ENCODE measurements around the gene EWSR1.

Gene EWSR1

DNA sequence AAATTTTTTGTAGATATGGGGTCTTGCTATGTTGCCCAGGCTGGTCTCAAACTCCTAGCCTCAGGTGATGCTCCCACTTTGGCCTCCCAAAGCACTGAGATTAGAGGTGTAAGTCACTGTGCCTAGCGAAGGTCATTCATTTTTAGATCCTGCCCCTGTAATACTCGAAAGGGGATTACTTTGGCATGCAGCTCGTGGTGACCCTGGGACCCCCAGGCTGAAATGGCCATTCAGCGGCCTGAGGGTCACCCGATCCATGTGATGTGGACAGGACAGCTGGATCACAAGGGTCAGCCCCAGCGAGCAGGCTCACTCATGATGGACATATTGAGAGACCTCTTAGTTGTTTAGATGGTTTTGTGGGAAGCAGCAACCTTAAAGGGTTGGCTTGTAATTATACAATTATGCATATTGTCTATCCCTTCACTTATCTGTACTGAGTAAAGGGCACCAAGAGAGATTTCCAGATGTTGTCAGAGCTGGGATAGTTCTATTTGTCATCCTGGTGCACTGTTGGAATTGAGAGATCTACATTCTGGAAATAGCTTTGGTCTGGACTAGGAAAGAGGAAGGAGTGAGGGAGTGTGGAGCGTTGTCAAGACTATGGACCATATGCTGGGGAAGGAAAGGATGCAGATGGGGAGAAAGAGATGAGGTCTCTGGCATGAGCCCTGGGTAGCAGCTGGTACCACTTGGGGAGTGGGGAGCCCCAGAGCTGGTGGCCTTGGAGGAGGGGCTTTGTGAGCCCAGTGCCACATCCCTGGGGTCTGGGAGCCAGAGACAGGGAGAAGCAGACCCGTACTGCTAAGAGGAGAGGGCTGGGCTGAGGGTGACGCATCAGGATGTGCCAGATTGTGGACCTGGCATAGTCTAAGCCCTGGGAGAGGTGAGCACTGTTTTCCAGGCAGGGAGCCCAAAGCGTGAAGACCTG, 15.8 kb upstream of the EWSR1 start:
- Histone ChIP-seq H3K4me3 (ENCODE audit: low read depth in 1 of 2, low read length in 2 of 2) (no peak overlapping the region), H3K27ac (ENCODE audit: low read depth, low read length) (no peak overlapping the region), H3K27me3 (ENCODE audit: control insufficient read depth in 1 of 2, insufficient read depth in 2 of 2, low read length in 2 of 2) (no peaks in the 10 kb centered on the region), H3K4me1 (ENCODE audit: control insufficient read depth in 1 of 2, insufficient read depth in 2 of 2, low read length in 2 of 2) (no peaks in the 10 kb centered on the region), H3K9me3 (ENCODE audit: control insufficient read depth in 1 of 2, low read length in 2 of 2) (no peaks in the 10 kb centered on the region), H3K36me3 (ENCODE audit: control insufficient read depth in 1 of 2, insufficient read depth in 2 of 2, low read length in 2 of 2) (no peaks in the 10 kb centered on the region), H3K9ac (ENCODE audit: low read depth in 1 of 2, low read length in 2 of 2) (no peak overlapping the region)

DNA sequence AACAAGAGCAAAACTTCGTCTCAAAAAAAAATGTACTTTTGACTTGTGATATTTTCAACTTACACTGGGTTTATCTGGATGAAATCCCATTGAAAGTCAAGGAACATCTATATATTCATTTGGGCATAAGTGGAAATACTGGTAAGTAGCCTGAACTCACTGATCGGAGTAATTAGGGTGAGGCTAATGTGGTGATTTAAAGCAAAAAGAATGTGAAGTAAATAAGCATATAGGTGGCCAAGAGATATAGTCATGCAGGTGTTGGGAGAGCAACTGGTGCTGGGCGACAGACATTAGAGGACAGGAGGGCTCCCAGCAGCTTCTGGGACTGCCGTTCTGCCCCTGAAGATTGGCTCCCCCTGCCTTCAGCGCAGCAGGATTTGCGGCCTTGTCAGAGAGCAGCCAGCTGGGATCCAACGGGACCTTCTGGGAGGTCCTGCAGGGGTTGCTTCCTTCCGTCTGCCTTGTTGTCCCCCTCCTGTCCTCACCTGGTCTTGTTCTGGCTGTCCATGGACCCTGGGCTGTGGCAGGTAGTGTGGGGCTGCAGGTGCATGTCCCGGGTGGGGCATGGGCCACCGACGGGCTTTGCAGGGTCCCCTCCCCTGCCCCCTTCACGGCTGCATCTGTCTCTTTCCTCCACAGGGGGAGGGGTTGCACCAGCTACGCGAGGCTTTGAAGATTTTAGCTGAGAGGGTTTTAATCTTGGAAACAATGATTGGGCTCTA, 14.3 kb upstream of the EWSR1 start:
- Histone ChIP-seq H3K4me3 (ENCODE audit: low read depth in 1 of 2, low read length in 2 of 2) (no peak overlapping the region), H3K4me1 (ENCODE audit: control insufficient read depth in 1 of 2, insufficient read depth in 2 of 2, low read length in 2 of 2) (no peaks in the 10 kb centered on the region), H3K27me3 (ENCODE audit: control insufficient read depth in 1 of 2, insufficient read depth in 2 of 2, low read length in 2 of 2) (no peaks in the 10 kb centered on the region), H3K36me3 (ENCODE audit: control insufficient read depth in 1 of 2, insufficient read depth in 2 of 2, low read length in 2 of 2) (peaks cover 0 to 3% of the 10 kb centered on the region in 2 donors), H3K9me3 (ENCODE audit: control insufficient read depth in 1 of 2, low read length in 2 of 2) (no peaks in the 10 kb centered on the region), H3K27ac (ENCODE audit: low read depth, low read length) (no peak overlapping the region), H3K9ac (ENCODE audit: low read depth in 1 of 2, low read length in 2 of 2) (no peak overlapping the region)

DNA sequence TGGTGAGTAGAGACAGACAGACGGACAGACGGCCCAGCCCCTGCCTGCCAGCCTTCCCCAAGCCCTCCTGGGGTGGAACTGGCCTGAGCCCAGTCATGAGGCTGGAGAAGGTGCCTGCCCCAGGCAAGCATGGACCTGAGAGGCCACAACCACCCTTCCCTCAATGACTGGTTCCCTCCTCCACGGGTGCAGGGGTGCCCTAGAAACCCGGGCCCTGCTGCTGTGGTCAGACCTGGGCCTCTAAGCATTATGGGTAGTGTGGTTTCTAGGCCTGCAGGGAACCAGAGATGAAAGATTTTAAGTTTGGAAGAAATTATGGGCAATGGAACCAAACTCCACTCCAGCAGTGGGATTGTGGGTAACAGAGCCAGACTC, 13.8 kb upstream of the EWSR1 start:
- H3K4me1 ChIP-seq (ENCODE audit: control insufficient read depth in 1 of 2, insufficient read depth in 2 of 2, low read length in 2 of 2) = no peaks in the 10 kb centered on the region
- no peak overlapping the region for H3K9ac ChIP-seq (ENCODE audit: low read depth in 1 of 2, low read length in 2 of 2)
- H3K36me3 ChIP-seq (ENCODE audit: control insufficient read depth in 1 of 2, insufficient read depth in 2 of 2, low read length in 2 of 2) = peaks cover 0 to 3% of the 10 kb centered on the region in 2 donors

DNA sequence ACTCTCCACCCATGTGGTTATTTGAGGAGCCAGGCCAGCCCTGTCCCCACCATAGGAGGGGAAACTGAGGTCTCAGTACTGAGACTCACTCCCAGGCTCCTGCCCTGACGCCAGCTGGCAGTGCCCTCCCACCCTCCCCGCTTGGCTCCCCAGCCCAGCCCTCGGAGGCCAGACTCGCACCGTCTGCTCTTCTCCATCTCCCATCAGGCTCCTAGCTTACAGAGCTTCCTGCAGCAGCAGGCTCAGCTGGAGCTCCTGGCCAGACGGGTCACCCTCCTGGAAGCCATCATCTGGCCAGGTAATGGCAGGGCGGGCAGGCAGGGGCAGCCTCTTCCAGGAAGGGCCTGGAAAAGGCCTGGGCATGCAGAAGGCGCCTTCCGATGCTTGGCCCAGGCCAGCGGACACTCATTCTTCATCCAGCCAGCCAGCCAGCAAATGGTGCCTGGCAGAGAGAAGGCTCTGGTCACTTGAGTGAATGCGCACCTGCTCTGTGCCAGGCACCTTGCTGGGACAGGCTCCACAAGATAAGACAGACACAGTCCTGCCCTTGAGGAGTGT, 12.9 kb upstream of the EWSR1 start:
- Histone ChIP-seq H3K27ac (ENCODE audit: low read depth, low read length) (no peak overlapping the region), H3K9me3 (ENCODE audit: control insufficient read depth in 1 of 2, low read length in 2 of 2) (no peaks in the 10 kb centered on the region), H3K27me3 (ENCODE audit: control insufficient read depth in 1 of 2, insufficient read depth in 2 of 2, low read length in 2 of 2) (no peaks in the 10 kb centered on the region), H3K4me3 (ENCODE audit: low read depth in 1 of 2, low read length in 2 of 2) (no peak overlapping the region), H3K9ac (ENCODE audit: low read depth in 1 of 2, low read length in 2 of 2) (no peak overlapping the region), H3K36me3 (ENCODE audit: control insufficient read depth in 1 of 2, insufficient read depth in 2 of 2, low read length in 2 of 2) (peaks cover 0 to 6% of the 10 kb centered on the region in 2 donors), H3K4me1 (ENCODE audit: control insufficient read depth in 1 of 2, insufficient read depth in 2 of 2, low read length in 2 of 2) (no peaks in the 10 kb centered on the region)

More for the DNA sequence above, 13.8 kb upstream of the EWSR1 start:
- H3K9me3 ChIP-seq (ENCODE audit: control insufficient read depth in 1 of 2, low read length in 2 of 2) = no peaks in the 10 kb centered on the region
- H3K27me3 ChIP-seq (ENCODE audit: control insufficient read depth in 1 of 2, insufficient read depth in 2 of 2, low read length in 2 of 2) = no peaks in the 10 kb centered on the region
- H3K4me3 ChIP-seq (ENCODE audit: low read depth in 1 of 2, low read length in 2 of 2) = no peak overlapping the region
- no peak overlapping the region for H3K27ac ChIP-seq (ENCODE audit: low read depth, low read length)

DNA sequence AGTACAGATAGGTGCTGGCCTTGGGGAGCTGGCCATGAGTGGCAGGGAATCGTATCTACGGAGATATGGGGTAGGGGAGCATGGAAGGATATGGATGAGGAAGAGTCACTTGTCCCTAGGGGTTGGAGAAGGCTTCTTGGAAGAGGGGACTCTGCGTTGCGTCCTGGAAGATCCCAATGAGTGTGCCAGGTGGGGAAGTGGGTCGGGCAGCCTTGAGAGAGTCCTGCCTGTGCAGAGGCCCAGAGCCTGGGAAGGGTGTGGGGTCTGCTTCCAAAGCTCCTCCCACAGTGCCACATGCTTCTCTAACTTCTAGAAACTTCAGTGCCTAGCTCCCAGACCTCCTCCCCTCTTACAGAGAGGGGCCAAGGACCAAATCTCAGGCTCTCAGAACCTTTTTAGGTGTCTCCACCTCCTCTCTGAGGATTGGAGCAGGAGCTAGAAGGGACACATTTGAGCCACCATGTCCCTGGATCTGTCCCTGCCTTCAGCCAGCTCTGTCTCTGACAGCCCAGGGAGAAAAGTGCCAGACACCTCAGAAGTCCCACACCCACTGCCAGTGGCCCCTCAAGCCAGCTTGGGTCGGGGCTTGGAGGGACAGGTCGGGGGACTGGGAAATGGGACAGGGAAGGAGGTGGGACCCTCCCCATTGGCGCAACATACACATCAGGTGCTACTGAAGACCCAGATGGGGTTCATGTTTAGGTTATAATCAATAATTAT, 11.3 kb upstream of the EWSR1 start:
- H3K27ac ChIP-seq (ENCODE audit: low read depth, low read length) = no peak overlapping the region
- no peaks in the 10 kb centered on the region for H3K4me1 ChIP-seq (ENCODE audit: control insufficient read depth in 1 of 2, insufficient read depth in 2 of 2, low read length in 2 of 2)
- peaks cover 0 to 6% of the 10 kb centered on the region in 2 donors for H3K36me3 ChIP-seq (ENCODE audit: control insufficient read depth in 1 of 2, insufficient read depth in 2 of 2, low read length in 2 of 2)
- no peaks in the 10 kb centered on the region for H3K27me3 ChIP-seq (ENCODE audit: control insufficient read depth in 1 of 2, insufficient read depth in 2 of 2, low read length in 2 of 2)
- no peak overlapping the region for H3K9ac ChIP-seq (ENCODE audit: low read depth in 1 of 2, low read length in 2 of 2)
- H3K9me3 ChIP-seq (ENCODE audit: control insufficient read depth in 1 of 2, low read length in 2 of 2) = no peaks in the 10 kb centered on the region
- no peak overlapping the region for H3K4me3 ChIP-seq (ENCODE audit: low read depth in 1 of 2, low read length in 2 of 2)

DNA sequence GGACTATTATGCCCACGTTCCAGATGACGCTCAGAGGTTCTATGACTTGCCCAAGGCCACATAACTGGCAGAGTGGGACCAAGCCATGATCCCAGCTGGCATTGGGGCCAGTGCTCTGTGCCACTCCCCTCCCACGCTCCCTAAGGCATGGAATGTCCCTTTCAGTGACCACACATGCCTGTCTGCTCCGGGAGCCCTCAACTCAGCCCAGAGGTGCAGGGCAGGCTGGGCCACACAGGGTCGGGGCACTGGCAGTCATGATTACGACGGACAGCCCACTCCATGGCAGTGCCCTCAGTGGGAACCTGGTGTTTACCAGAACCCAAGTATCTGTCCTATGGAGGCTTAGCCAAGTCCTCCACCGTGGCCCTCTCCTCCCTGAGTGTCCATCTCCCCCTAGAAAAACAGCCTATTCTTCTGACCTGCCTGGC, 10.3 kb upstream of the EWSR1 start:
- H3K27ac ChIP-seq (ENCODE audit: low read depth, low read length) = no peak overlapping the region
- no peaks in the 10 kb centered on the region for H3K27me3 ChIP-seq (ENCODE audit: control insufficient read depth in 1 of 2, insufficient read depth in 2 of 2, low read length in 2 of 2)
- H3K9ac ChIP-seq (ENCODE audit: low read depth in 1 of 2, low read length in 2 of 2) = no peak overlapping the region
- no peak overlapping the region for H3K4me3 ChIP-seq (ENCODE audit: low read depth in 1 of 2, low read length in 2 of 2)
- no peaks in the 10 kb centered on the region for H3K4me1 ChIP-seq (ENCODE audit: control insufficient read depth in 1 of 2, insufficient read depth in 2 of 2, low read length in 2 of 2)
- peaks cover 0 to 6% of the 10 kb centered on the region in 2 donors for H3K36me3 ChIP-seq (ENCODE audit: control insufficient read depth in 1 of 2, insufficient read depth in 2 of 2, low read length in 2 of 2)
- no peaks in the 10 kb centered on the region for H3K9me3 ChIP-seq (ENCODE audit: control insufficient read depth in 1 of 2, low read length in 2 of 2)

DNA sequence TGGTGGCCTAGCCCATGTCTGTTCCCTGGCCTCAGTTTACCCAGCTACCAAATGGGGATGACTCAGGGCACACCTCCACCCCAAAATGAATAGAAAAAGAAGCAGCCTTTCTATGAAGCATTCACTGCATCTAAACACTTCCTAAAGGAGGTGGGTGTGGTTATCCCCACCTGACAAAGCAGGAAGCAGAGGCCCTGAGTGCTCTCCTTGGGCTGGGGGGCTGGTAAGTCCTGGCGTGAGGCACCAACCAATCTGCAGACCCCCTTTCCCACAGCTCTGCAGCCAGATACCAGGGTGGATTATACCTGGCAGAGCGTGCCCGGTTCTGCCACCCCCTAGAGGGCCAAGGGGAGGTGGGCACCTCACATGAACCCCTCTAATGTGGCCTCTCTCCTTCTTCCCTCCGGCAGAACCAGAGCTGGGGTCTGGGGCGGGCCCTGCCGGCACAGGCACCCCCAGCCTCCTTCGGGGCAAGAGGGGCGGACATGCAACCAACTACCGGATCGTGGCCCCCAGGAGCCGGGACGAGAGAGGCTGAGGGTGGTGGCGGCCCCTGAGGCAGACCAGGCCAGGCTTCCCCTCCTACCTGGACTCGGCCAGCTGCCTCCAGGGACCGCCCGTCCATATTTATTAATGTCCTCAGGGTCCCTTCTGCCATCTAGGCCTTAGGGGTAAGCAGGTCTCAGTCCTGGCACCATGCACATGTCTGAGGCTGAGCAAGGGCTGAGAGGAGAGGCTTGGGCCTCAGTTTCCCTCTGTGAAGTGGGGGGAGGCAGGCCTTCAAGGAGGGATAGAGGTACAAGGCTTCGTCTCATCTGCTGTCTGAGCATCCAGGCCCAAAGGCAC, 9.4 kb upstream of the EWSR1 start:
- no peaks in the 10 kb centered on the region for H3K9me3 ChIP-seq (ENCODE audit: control insufficient read depth in 1 of 2, low read length in 2 of 2)
- no peak overlapping the region for H3K4me3 ChIP-seq (ENCODE audit: low read depth in 1 of 2, low read length in 2 of 2)
- no peak overlapping the region for H3K9ac ChIP-seq (ENCODE audit: low read depth in 1 of 2, low read length in 2 of 2)
- no peaks in the 10 kb centered on the region for H3K4me1 ChIP-seq (ENCODE audit: control insufficient read depth in 1 of 2, insufficient read depth in 2 of 2, low read length in 2 of 2)
- no peaks in the 10 kb centered on the region for H3K27me3 ChIP-seq (ENCODE audit: control insufficient read depth in 1 of 2, insufficient read depth in 2 of 2, low read length in 2 of 2)
- no peak overlapping the region for H3K27ac ChIP-seq (ENCODE audit: low read depth, low read length)
- peaks cover 0 to 7% of the 10 kb centered on the region in 2 donors for H3K36me3 ChIP-seq (ENCODE audit: control insufficient read depth in 1 of 2, insufficient read depth in 2 of 2, low read length in 2 of 2)

DNA sequence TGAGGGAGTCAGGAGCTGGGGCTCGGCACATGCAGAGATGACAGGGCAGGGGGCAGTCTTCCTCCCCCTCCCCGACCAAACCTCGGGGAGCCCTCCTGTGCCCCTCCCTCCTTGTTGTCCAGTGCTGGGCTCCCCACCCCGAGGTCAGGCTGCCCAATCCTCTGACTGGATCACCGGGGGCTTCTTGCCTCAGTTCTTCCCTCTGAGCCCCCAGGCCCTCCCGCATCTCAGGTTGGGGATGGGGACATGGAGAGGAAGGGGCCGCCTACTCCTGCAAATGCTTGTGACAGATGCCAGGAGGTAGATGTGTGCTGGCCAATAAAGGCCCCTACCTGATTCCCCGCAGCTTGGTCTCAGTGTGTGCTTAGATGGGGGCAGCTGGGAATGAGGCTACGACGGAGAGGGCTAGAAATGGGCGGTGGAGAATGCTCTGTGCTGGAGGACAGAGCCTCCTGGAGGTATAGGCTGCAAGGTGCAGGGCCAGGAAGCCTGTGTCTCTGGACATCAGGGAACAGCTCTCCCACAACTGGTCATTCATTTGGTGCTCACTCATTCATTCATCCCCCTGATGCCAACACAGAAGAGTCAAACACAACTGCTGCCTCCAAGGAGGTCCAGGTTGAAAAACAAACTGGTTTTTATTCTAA, 8.7 kb upstream of the EWSR1 start:
- H3K4me1 ChIP-seq (ENCODE audit: control insufficient read depth in 1 of 2, insufficient read depth in 2 of 2, low read length in 2 of 2) = no peaks in the 10 kb centered on the region
- peaks cover 0 to 14% of the 10 kb centered on the region in 2 donors for H3K36me3 ChIP-seq (ENCODE audit: control insufficient read depth in 1 of 2, insufficient read depth in 2 of 2, low read length in 2 of 2)
- no peak overlapping the region for H3K4me3 ChIP-seq (ENCODE audit: low read depth in 1 of 2, low read length in 2 of 2)
- H3K9me3 ChIP-seq (ENCODE audit: control insufficient read depth in 1 of 2, low read length in 2 of 2) = no peaks in the 10 kb centered on the region
- no peaks in the 10 kb centered on the region for H3K27me3 ChIP-seq (ENCODE audit: control insufficient read depth in 1 of 2, insufficient read depth in 2 of 2, low read length in 2 of 2)
- no peak overlapping the region for H3K27ac ChIP-seq (ENCODE audit: low read depth, low read length)
- no peak overlapping the region for H3K9ac ChIP-seq (ENCODE audit: low read depth in 1 of 2, low read length in 2 of 2)

DNA sequence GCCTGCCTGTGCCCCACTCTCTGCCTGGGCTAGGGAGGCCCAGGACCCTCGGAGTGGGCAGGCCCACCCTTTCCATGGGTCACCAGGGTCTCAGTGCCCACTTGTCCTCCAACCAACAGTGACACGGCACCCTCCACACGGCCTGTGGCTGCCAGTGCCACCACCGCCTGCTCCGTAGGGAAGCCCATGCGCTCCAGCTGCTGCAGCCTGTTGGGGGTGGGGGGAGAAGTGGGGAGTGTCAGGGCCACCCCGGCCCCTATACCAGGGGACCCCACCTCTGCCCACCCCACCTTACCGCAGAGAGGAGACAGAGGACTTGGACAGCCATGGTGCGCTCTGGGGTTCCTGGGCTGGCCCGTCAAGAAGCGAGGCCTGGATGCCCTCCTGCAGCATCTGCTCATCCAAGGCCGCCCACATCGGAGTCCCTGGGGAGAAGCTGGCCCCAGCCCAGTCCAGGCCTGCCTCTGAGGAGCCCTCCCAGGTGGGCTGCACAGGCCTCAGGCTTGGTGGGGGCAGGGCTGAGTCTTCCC, 8.0 kb upstream of the EWSR1 start:
- H3K9me3 ChIP-seq (ENCODE audit: control insufficient read depth in 1 of 2, low read length in 2 of 2) = no peaks in the 10 kb centered on the region
- no peaks in the 10 kb centered on the region for H3K4me1 ChIP-seq (ENCODE audit: control insufficient read depth in 1 of 2, insufficient read depth in 2 of 2, low read length in 2 of 2)
- no peak overlapping the region for H3K27ac ChIP-seq (ENCODE audit: low read depth, low read length)
- H3K4me3 ChIP-seq (ENCODE audit: low read depth in 1 of 2, low read length in 2 of 2) = no peak overlapping the region
- H3K9ac ChIP-seq (ENCODE audit: low read depth in 1 of 2, low read length in 2 of 2) = no peak overlapping the region
- H3K27me3 ChIP-seq (ENCODE audit: control insufficient read depth in 1 of 2, insufficient read depth in 2 of 2, low read length in 2 of 2) = no peaks in the 10 kb centered on the region
- peaks cover 0 to 18% of the 10 kb centered on the region in 2 donors for H3K36me3 ChIP-seq (ENCODE audit: control insufficient read depth in 1 of 2, insufficient read depth in 2 of 2, low read length in 2 of 2)

Measured in duodenal mucosa (tissue), 2 donors.